ENCODE data around the gene KCNK15. TPM values are rescaled to one million over a fixed set of nuclear protein-coding genes. Genes with fewer than 3 reads are reported as not detected.

The KCNK15 gene
- total RNA-seq, 1 experiment from 2014 or later = 0.13 TPM

DNA sequence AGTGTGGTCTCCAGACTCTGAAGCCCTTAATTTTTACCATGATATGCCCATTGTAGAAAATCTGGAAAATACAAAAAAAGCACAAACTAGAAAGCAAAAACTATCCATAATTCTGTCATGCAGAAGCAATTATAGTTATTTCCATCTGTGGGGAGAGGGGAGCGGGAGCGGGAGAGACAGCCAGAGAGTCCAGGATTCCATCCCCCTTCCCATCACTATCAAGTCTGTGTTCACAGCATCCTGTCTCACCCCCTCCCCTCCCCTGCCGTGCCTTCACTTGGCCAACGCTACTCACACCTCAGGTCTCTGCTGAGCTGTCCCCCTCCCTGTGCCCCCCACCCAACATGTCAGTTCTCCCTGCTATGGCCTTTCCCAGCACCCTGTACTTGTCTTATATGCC lies 50.2 kb downstream of the KCNK15 start:
- no peak for DNase-seq (ENCODE audit: low read depth, low spot score)
- in situ Hi-C loops (cut with HindIII; ENCODE audit: low pct_unique_long_range_greater_than_20kb, low sequenced_read_pairs) = no loop called here

- in situ Hi-C loops (cut with HindIII; ENCODE audit: low pct_unique_long_range_greater_than_20kb, low sequenced_read_pairs) = no loop called here
- DNase-seq (ENCODE audit: low read depth, low spot score) = no peak
Observed at GRCh38 chr20:44796311-44796710, 50.6 kb downstream of the KCNK15 start.

DNA sequence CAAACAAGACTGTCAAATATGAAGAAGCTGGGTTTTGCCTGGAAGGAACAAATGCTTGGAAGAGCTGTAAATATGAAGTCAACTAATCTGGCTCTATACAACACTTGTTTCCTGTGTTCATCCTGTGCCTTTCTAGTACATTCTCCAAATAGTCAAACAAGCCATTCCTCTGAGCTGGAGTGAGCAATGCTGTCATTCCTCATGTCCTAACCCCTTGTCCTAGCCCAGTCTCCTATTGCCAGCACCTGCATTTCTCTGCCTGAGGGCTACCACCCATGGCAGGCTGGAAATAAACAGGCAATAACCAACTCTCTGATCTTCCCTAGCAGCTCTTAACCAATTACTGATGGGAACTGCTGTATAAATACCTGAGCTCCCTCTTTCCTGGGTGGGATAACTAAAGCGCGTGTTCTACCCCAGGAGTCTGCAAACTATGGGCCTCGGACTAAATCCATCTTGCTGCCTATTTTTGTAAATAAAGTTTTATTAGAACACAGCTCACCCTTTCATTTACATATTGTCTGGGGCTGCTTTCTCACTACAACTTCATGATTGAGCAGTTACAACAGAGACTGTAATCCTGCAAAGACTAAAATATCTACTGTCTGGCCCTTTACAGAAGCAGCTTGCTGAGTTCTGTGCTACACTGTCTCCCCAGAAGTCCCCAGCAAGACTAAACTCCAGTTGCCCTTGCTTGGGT lies 51.2 kb downstream of the KCNK15 start:
- in situ Hi-C loops (cut with HindIII; ENCODE audit: low pct_unique_long_range_greater_than_20kb, low sequenced_read_pairs) = no loop called here

GRCh38 chr20:44799691-44800090 lies 54.0 kb downstream of the KCNK15 start:
- in situ Hi-C loops (cut with HindIII; ENCODE audit: low pct_unique_long_range_greater_than_20kb, low sequenced_read_pairs) = no loop called here
- DNase-seq (ENCODE audit: low read depth, low spot score) = no peak

More for the DNA sequence above, 51.2 kb downstream of the KCNK15 start:
- no peak for DNase-seq (ENCODE audit: low read depth, low spot score)

- peak; percentile 62 for DNase-seq (ENCODE audit: low read depth, low spot score)
- in situ Hi-C loops (cut with HindIII; ENCODE audit: low pct_unique_long_range_greater_than_20kb, low sequenced_read_pairs) = no loop called here
Observed at GRCh38 chr20:44800391-44801046, 54.9 kb downstream of the KCNK15 start.

Other genes with a start within 250 kb of the KCNK15 start
- gene SERINC3, start 223.8 kb upstream of the KCNK15 start, total RNA-seq (2014; rRNA removed; shearing (Covaris generic)) = 97.1 and 110 TPM in 2 replicates
- 30.6 and 32.7 TPM in 2 replicates for gene PKIG, start 163.3 kb upstream of the KCNK15 start, total RNA-seq (2014; rRNA removed; shearing (Covaris generic))
- 12.4 and 13.2 TPM in 2 replicates for gene ADA, start 94.2 kb upstream of the KCNK15 start, total RNA-seq (2014; rRNA removed; shearing (Covaris generic))
- 0.45 and 0.85 TPM in 2 replicates for gene CCN5, start 30.5 kb upstream of the KCNK15 start, total RNA-seq (2014; rRNA removed; shearing (Covaris generic))
- 10.7 and 10.9 TPM in 2 replicates for gene RIMS4, start 64.7 kb downstream of the KCNK15 start, total RNA-seq (2014; rRNA removed; shearing (Covaris generic))
- gene YWHAB, start 139.8 kb downstream of the KCNK15 start, total RNA-seq (2014; rRNA removed; shearing (Covaris generic)) = 129 and 134 TPM in 2 replicates
- 13.3 and 17.1 TPM in 2 replicates for gene PABPC1L, start 164.2 kb downstream of the KCNK15 start, total RNA-seq (2014; rRNA removed; shearing (Covaris generic))
- gene TOMM34, start 214.5 kb downstream of the KCNK15 start, total RNA-seq (2014; rRNA removed; shearing (Covaris generic)) = 41.5 and 41.8 TPM in 2 replicates
- 31.4 and 34.4 TPM in 2 replicates for gene STK4, start 220.6 kb downstream of the KCNK15 start, total RNA-seq (2014; rRNA removed; shearing (Covaris generic))

All from SK-MEL-5 (cell line).